Muscle layer of colon (tissue), 2 donors: ENCODE measurements around the gene PIP5K1C.

Experiments used
- H3K27ac ChIP-seq: one replicate; pipeline ENCODE4 v1.7.0; 2013; ENCODE audit warnings: low read depth, mild to moderate bottlenecking, low read length, moderate library complexity
- H3K27me3 ChIP-seq, 2 donors: one replicate each; pipeline ENCODE4 v1.7.0; 2013; ENCODE audit warnings: low read length in 2 of 2, mild to moderate bottlenecking in 2 of 2; ENCODE audit not compliant: insufficient read depth in 2 of 2, control insufficient read depth in 1 of 2
- H3K36me3 ChIP-seq: one replicate; pipeline ENCODE4 v1.7.0; 2013; ENCODE audit warnings: mild to moderate bottlenecking, low read length; ENCODE audit not compliant: insufficient read depth
- H3K4me1 ChIP-seq: one replicate; pipeline ENCODE4 v1.7.0; 2013; ENCODE audit warnings: mild to moderate bottlenecking, low read length; ENCODE audit not compliant: insufficient read depth
- H3K4me3 ChIP-seq, 2 donors: one replicate each; pipeline ENCODE4 v1.7.0; 2013; ENCODE audit warnings: low read length in 2 of 2, low read depth in 1 of 2, mild to moderate bottlenecking in 1 of 2, moderate library complexity in 1 of 2
- H3K9ac ChIP-seq: one replicate; pipeline ENCODE4 v1.7.0; 2013; ENCODE audit warnings: low read length
- H3K9me3 ChIP-seq: one replicate; pipeline ENCODE4 v1.7.0; 2013; ENCODE audit warnings: mild to moderate bottlenecking, low read length
- donor health status: abdominal sarcoma.
- donor health status: Adenocarcinoma of cecum.

PIP5K1C gene

DNA sequence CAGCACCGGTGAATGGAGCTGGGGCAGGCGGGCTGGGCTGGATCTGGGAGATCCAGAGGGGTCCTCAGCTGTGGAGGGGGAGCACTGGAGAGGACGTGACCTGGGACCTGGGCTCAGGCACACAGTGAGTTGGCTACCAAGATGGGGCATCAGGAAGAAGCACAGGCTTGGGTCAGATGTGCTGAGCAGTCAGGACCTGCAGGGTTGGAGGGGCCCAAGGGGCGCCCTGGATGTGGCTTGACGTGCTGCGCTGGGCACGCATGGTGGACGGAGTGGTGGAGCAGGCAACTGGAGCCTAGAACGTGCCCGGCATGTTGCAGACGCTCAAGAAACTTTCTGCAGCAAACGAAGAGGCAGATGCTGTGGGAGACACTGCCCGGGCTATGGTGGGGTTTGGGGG, 20.7 kb downstream of the PIP5K1C start:
- Histone ChIP-seq H3K27ac (no peak overlapping the region), H3K4me1 (peaks cover 38% of the 10 kb centered on the region)

DNA sequence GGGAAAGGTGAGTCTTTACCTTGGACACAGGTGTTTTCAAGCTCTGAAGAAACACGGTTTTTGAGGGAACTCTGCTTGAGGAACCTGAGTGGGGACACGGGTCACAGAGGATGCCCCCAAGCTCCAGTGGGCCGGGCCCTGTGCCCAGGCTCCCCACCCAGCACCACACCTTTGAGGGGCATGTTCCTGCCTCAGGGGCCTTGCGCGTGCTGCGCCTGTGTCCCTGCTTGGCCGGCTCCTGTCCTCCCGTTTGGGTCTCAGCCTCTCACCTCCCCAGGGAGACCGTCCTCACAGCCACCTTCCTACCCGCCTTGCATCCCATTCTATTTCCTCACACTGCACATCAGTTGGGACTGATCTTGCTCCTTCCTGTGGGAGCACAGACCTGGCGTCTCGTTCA, 21.1 kb downstream of the PIP5K1C start:
- Histone ChIP-seq H3K27me3 (no peaks in the 10 kb centered on the region), H3K9me3 (no peaks in the 10 kb centered on the region), H3K36me3 (peaks cover 7% of the 10 kb centered on the region), H3K27ac (no peak overlapping the region), H3K4me3 (no peak overlapping the region), H3K4me1 (peaks cover 35% of the 10 kb centered on the region), H3K9ac (no peak overlapping the region)

More for the DNA sequence above, 20.7 kb downstream of the PIP5K1C start:
- Histone ChIP-seq H3K27me3 (no peaks in the 10 kb centered on the region), H3K9me3 (no peaks in the 10 kb centered on the region), H3K9ac (no peak overlapping the region), H3K4me3 (no peak overlapping the region), H3K36me3 (peaks cover 12% of the 10 kb centered on the region)

DNA sequence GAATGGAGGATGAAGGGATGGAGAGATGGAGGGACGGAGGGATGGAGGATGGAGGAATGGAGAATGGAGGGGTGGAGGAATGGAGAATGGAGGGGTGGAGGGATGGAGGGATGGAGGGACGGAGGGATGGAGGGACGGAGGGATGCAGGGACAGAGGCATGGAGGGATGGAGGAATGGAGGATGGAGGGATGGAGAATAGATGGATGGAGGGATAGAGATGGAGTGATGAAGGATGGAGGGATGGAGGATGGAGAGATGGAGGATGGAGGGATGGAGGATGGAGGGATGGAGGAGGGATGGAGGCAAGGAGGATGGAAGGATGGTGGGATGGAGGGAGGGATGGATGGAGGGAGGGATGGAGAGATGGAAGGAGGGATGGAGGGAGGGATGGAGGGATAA, 22.1 kb downstream of the PIP5K1C start:
- Histone ChIP-seq H3K4me1 (peaks cover 27% of the 10 kb centered on the region), H3K9me3 (no peaks in the 10 kb centered on the region), H3K4me3 (no peak overlapping the region), H3K9ac (no peak overlapping the region), H3K27ac (no peak overlapping the region), H3K27me3 (no peaks in the 10 kb centered on the region), H3K36me3 (peaks cover 5% of the 10 kb centered on the region)

DNA sequence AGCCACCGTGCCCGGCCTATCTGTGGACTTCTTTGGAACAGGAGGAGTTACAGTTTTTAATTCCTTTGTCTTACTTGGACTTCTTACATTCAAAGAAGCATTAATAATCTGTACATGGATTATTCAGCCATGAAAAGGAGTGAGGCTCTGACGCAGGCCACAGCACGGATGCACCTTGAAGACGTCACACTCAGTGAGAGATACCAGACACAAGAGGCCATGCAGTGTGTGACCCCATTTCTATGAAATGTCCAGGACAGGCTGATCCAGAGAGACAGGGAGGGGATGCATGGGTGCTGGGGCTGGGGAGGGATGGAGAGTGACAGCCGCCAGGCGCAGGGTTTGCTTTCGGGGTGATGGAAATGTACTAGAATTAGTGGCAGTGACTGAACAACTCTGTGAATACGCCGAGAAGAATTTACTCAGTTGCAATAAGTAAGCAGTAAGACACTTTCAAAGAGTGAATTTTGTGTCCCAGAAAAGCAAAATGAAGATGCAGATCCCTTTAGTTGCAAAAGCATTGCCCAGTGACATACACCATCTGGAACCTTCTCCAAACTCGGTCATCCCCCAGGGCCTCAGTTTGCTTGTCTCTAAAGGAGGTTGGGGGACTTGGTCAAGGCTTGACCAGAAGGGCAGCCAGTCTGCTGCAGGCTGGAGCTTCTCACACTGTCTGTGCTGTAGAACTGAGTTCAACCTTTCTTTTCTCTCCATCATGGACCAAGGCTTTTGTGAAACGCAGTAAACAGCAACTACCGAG, 25.3 kb downstream of the PIP5K1C start:
- Histone ChIP-seq H3K4me3 (no peak overlapping the region), H3K27me3 (no peaks in the 10 kb centered on the region), H3K9ac (no peak overlapping the region), H3K36me3 (no peaks in the 10 kb centered on the region), H3K9me3 (no peaks in the 10 kb centered on the region), H3K27ac (peak overlapping the region; percentile 63), H3K4me1 (peaks cover 41% of the 10 kb centered on the region)

DNA sequence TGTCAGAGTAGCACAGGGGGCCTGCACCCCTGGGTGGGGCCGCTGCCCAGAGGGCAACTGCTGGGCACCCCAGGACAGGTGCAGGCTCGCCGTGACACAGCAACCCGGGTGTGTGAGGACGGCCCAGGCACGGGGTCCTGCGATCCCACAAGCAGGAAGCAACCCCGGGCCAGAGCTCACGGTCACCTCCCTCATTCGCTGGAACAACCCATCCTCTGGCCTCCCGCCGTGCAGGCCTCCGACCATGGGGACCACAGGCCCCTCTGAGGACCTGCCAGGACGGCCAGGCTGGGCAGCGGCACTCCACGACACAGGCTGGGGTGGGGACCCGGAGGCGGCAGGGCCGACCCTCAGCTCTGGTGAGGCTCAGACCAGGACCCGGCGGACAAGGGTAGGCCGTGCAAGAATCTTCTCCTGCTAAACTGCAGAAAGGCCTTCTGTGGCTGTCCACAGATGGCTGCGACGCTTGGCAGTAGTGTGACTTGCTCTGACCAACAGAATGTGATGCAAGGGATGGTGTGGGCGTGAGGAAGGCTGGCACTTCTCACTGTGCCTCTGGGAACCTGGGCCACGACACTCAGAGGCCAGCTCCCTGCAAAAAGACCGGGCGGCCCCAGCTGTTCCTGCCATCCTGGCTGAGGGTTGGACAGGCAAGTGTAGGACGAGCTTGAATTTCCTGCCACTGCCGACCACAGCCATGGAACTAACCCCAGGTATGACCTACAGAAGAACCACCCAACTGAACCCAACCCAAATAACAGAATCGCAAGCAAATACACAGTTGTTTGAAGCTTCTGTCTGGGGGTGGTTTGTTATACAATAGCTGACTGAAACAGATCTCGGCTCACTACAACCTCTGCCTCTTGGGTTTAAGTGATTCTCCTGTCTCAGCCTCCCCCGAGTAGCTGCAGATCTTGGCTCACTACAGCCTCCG, 26.5 kb downstream of the PIP5K1C start:
- no peak overlapping the region for H3K9ac ChIP-seq
- peak overlapping the region; percentile 56 for H3K27ac ChIP-seq
- H3K4me1 ChIP-seq: peaks cover 53% of the 10 kb centered on the region

DNA sequence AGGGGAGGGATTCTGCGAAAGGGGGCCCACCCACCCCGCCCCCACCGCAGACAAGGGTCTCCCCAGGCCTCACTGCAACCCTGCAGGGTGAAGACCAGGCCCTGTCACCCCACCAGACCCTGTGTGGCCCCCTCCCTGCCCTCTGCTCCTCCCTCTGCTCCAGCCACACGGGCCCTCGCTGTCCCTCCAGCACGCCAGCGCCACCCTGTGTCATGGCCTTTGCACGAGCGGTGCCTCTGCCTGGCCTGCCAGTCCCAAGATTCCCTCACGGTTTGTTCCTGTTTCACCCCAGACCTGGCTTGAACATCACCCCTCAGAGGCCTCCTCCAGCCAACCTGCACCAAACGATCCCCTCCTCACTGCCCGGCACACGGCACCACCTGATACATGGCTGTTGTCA, 27.3 kb downstream of the PIP5K1C start:
- H3K4me1 ChIP-seq: peaks cover 61% of the 10 kb centered on the region
- peak overlapping the region; percentile 56 for H3K27ac ChIP-seq
- H3K4me3 ChIP-seq: no peak overlapping the region
- H3K9ac ChIP-seq: no peak overlapping the region
- no peaks in the 10 kb centered on the region for H3K9me3 ChIP-seq
- no peaks in the 10 kb centered on the region for H3K36me3 ChIP-seq
- no peaks in the 10 kb centered on the region for H3K27me3 ChIP-seq

More for the DNA sequence above, 26.5 kb downstream of the PIP5K1C start:
- H3K27me3 ChIP-seq: no peaks in the 10 kb centered on the region
- H3K4me3 ChIP-seq: no peak overlapping the region
- H3K9me3 ChIP-seq: no peaks in the 10 kb centered on the region
- no peaks in the 10 kb centered on the region for H3K36me3 ChIP-seq

DNA sequence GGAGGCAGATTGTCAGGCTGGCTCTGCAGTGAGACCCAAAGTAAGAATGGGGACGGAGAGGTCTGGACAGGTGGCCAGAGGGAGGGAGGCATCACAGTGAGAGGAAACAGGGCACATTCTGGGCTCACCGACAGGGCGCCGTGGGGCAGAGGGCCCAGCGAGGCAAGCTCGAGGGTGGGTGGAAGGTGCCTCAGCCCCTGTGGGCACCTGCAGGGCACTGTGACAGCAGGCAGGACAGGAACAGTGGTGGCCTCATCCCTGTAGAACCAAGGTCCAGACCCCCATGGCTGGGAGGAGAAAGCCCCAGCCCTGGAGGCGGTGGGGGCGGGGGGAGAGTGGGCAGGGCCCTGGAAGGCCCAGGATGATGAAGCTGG, 27.7 kb downstream of the PIP5K1C start:
- Histone ChIP-seq H3K4me1 (peaks cover 65% of the 10 kb centered on the region), H3K4me3 (peak overlapping the region in 1 of 2 donors; percentile 27), H3K27me3 (no peaks in the 10 kb centered on the region), H3K27ac (peak overlapping the region; percentile 100), H3K36me3 (no peaks in the 10 kb centered on the region), H3K9me3 (no peaks in the 10 kb centered on the region), H3K9ac (peak overlapping the region; percentile 97)

DNA sequence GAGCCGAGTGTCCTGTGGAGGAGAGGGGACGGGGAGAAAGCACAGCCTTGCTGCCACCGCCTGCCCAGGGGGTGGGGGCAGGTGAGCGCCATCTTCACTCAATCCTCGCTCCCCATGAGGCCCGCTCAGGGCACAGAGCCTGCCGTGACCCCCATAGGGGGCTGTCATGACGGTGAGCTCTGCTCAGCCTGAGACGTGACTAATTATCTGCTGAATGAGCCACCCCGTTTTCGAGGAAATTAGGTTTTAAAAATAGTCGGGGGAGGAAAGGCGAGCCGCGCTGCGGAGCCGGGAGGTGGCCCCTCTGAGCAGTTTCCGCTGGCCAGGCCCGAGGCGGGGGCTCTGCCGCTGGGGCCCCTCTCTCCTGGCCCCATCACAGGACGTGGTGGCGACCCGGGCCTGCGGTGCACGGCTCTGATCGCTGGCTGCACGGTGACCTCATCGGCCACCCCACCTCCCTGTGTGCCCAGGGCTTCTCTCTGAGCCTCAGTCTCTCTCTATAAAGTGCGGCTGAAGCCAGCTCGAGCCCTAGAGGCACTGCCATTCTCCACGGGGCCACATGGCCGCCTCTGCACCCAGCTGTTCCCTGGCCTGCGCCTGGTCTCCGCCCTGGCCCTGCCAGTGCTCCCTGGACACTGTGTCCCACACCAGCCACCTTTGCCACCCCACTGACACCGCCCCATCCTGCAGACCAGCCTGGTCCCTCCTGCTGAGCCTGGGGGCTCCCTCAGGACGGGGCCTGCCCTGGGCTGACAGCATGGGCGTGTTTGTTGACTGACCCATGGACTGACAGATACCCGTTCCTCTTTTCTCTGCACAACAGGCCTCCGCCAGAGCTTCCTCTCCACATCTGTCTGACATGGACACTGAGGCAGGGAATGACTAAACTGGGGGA, 28.3 kb downstream of the PIP5K1C start:
- H3K4me1 ChIP-seq: peaks cover 71% of the 10 kb centered on the region
- H3K9ac ChIP-seq: peak overlapping the region; percentile 97
- H3K27ac ChIP-seq: peak overlapping the region; percentile 100
- H3K27me3 ChIP-seq: no peaks in the 10 kb centered on the region
- H3K9me3 ChIP-seq: no peaks in the 10 kb centered on the region
- peaks cover 2% of the 10 kb centered on the region for H3K36me3 ChIP-seq
- H3K4me3 ChIP-seq: peak overlapping the region; percentile 52 to 63

DNA sequence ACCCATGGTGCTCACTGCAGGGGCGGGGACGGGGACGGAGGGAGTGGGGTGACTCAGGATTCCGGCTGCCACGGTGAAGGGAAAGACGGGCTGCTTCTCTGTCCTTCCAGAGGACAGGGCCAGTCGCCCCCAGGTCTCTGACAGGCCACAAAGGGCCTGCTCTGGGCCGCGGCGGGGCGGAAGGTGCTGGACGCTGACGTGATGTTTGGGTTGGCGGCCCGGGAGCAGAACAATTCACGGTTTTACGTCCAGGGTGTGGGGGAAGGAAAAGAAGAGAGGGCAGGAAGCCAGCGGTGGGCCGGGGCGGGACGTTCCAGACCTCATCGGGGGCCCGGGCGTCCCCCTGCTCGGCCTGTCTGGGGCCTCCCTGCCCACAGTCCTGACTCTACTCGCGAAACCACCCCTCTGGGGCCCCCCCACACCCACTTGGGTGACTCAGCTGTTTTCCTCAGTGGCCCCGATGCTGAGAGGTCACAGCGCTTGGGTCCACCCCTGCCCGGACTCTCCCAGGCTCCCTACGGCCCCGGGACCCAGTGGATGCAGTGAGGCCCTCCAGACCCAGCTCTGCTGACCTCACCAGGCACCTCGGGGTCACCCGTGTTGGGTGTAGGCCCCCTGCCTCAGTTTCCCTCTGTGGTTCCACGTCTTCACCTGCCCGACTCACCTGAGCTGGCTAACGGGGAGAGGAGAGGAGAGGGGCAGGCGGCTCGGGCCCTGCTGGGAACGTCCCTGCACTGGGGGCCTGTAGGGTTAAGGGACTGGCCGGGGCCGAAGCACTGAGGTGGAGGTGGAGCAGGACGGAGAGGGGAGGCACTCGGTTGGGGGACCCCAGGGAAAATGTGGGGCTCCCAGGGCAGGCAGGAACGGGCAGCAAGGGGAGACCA, 29.2 kb downstream of the PIP5K1C start:
- H3K9ac ChIP-seq: peak overlapping the region; percentile 97

More for the DNA sequence above, 29.2 kb downstream of the PIP5K1C start:
- H3K4me3 ChIP-seq: peak overlapping the region; percentile 52 to 63
- peaks cover 69% of the 10 kb centered on the region for H3K4me1 ChIP-seq
- H3K27ac ChIP-seq: peak overlapping the region; percentile 100
- no peaks in the 10 kb centered on the region for H3K27me3 ChIP-seq
- H3K9me3 ChIP-seq: no peaks in the 10 kb centered on the region
- H3K36me3 ChIP-seq: peaks cover 11% of the 10 kb centered on the region
